ENCODE measurements around the gene SPON1.
A peak's percentile ranks its signal among the peaks of the same experiment; 100 is the strongest.
"Not testable (repeated sequence)": the region's sequence is repeated elsewhere in the genome, so short reads cannot be mapped to it uniquely, and the experiment has no call there.

Gene SPON1

DNA sequence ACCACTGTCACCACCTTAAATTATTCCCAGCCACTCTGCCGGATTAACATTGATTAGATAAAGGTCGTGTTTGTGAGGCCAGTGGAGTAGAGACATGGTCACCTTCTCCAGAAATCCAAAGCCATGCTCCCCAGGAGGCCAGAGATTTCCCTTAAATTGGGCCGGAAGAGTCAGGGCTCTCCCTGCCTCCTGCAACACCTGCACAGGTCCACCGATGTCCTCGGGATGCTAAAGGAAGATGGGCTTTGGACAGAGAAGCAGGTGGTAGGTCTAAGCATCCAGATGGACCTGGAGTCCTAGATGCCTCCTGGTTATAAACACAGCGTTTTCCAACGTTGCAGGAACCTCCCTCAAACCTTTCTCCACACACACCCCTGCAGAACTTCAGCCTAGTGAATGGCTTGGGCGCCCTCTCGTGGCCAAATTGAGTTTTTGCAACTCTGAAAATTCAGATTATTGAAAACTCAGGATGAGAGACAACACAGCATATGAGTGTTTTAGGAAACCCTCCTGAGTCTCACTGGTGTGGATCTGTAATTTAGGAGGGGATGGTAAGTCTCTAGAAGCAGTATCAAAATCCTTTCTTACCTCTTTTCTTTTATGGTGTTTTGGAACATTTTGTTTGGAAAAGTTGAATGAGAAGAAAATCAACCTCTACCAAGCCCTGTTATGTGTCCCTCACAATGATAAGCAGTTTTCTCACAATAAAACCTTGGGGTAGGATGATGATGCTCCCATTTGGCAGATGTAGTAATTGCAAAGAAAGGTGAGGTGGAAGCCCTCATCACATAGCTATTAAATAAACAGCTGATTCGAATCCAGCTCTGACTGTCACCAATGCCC lies 286.8 kb downstream of the SPON1 start:
- no peaks in the 10 kb centered on the region; the same call in 1 of the 2 replicates for H3K27me3 ChIP-seq (ENCODE audit: insufficient read depth, low read length)
- no peak overlapping the region for H3K4me2 ChIP-seq (ENCODE audit: low read length)
- H3F3A ChIP-seq (ENCODE audit: insufficient read depth, low read length): no peaks in the 10 kb centered on the region
- H3K9me2 ChIP-seq (ENCODE audit: low read depth, low read length): no peaks in the 10 kb centered on the region
- no peak overlapping the region for H3K4me3 ChIP-seq (ENCODE audit: low read depth, low read length, poor library complexity, severe bottlenecking)
- H3K9ac ChIP-seq (ENCODE audit: low read length): no peak overlapping the region
- H3K36me3 ChIP-seq (ENCODE audit: insufficient read depth, low read length): no peaks in the 10 kb centered on the region
- H3K4me1 ChIP-seq (ENCODE audit: insufficient read depth, low read length, severe bottlenecking): no peaks in the 10 kb centered on the region
- no peak overlapping the region for H3K27ac ChIP-seq (ENCODE audit: low read depth, low read length, poor library complexity, severe bottlenecking)
- no peak overlapping the region for H2AFZ ChIP-seq (ENCODE audit: low read length)
- TF ChIP-seq, protein P1, sequence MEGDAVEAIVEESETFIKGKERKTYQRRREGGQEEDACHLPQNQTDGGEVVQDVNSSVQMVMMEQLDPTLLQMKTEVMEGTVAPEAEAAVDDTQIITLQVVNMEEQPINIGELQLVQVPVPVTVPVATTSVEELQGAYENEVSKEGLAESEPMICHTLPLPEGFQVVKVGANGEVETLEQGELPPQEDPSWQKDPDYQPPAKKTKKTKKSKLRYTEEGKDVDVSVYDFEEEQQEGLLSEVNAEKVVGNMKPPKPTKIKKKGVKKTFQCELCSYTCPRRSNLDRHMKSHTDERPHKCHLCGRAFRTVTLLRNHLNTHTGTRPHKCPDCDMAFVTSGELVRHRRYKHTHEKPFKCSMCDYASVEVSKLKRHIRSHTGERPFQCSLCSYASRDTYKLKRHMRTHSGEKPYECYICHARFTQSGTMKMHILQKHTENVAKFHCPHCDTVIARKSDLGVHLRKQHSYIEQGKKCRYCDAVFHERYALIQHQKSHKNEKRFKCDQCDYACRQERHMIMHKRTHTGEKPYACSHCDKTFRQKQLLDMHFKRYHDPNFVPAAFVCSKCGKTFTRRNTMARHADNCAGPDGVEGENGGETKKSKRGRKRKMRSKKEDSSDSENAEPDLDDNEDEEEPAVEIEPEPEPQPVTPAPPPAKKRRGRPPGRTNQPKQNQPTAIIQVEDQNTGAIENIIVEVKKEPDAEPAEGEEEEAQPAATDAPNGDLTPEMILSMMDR (IDR thresholded peaks at IDR 0.05; ENCODE audit: low read length): peak; percentile 90
- TF ChIP-seq EZH2 (IDR thresholded peaks at IDR 0.05; ENCODE audit: borderline replicate concordance, low read length): no peak
- H4K20me1 ChIP-seq (ENCODE audit: insufficient read depth, low read length): no peaks in the 10 kb centered on the region
- H3K79me2 ChIP-seq (ENCODE audit: insufficient read depth, low read length): no peaks in the 10 kb centered on the region
- no peaks in the 10 kb centered on the region for H3K9me3 ChIP-seq (ENCODE audit: low read length)

DNA sequence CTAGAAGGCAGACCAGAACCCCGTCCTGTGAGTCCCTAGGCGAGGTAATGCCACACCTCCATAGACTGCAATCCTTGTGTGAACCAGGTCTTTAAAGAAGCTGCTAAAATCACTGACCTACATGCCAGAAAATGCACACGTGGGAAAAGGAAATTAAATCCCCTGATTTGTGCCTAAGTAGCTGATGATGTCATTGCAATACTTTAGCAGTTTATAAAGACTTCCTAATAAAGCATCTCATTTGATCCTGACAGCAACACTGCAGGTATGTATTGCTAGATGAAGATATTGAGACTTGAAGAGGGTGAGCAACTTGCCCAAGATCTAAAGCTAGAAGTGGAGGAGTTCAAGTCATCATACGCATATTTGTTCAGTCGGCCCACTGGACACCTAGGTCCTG lies 289.2 kb downstream of the SPON1 start:
- Histone ChIP-seq H3K4me2 (ENCODE audit: low read length) (no peak overlapping the region), H3K9ac (ENCODE audit: low read length) (no peak overlapping the region), H3K27me3 (ENCODE audit: insufficient read depth, low read length) (no peaks in the 10 kb centered on the region; the same call in 1 of the 2 replicates), H4K20me1 (ENCODE audit: insufficient read depth, low read length) (no peaks in the 10 kb centered on the region), H3K27ac (ENCODE audit: low read depth, low read length, poor library complexity, severe bottlenecking) (no peak overlapping the region), H2AFZ (ENCODE audit: low read length) (no peak overlapping the region), H3F3A (ENCODE audit: insufficient read depth, low read length) (no peaks in the 10 kb centered on the region), H3K36me3 (ENCODE audit: insufficient read depth, low read length) (no peaks in the 10 kb centered on the region), H3K9me2 (ENCODE audit: low read depth, low read length) (no peaks in the 10 kb centered on the region), H3K79me2 (ENCODE audit: insufficient read depth, low read length) (no peaks in the 10 kb centered on the region), H3K9me3 (ENCODE audit: low read length) (no peaks in the 10 kb centered on the region), H3K4me1 (ENCODE audit: insufficient read depth, low read length, severe bottlenecking) (no peaks in the 10 kb centered on the region), H3K4me3 (ENCODE audit: low read depth, low read length, poor library complexity, severe bottlenecking) (no peak overlapping the region)
- TF ChIP-seq, protein P1 (IDR thresholded peaks at IDR 0.05; ENCODE audit: low read length): no peak
- TF ChIP-seq EZH2 (IDR thresholded peaks at IDR 0.05; ENCODE audit: borderline replicate concordance, low read length): no peak

DNA sequence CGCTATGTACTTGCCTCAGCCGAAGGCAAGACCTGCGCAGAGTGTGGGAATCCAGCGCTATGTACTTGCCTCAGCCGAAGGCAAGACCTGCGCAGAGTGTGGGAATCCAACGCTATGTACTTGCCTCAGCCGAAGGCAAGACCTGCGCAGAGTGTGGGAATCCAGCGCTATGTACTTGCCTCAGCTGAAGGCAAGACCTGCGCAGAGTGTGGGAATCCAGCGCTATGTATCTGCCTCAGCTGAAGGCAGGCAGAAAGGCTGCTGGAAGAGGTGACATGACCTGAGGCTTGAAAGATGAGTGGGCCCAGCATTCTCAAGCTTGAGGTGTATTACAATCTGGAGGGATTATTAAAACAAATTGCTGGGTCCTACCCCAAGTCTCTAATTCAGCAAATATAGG lies 290.0 kb downstream of the SPON1 start:
- H3K79me2 ChIP-seq (ENCODE audit: insufficient read depth, low read length); H3K4me2 ChIP-seq (ENCODE audit: low read length); H3K27me3 ChIP-seq (ENCODE audit: insufficient read depth, low read length); H3F3A ChIP-seq (ENCODE audit: insufficient read depth, low read length); H3K4me3 ChIP-seq (ENCODE audit: low read depth, low read length, poor library complexity, severe bottlenecking); H3K27ac ChIP-seq (ENCODE audit: low read depth, low read length, poor library complexity, severe bottlenecking); H4K20me1 ChIP-seq (ENCODE audit: insufficient read depth, low read length); H3K9me2 ChIP-seq (ENCODE audit: low read depth, low read length); H3K9me3 ChIP-seq (ENCODE audit: low read length); H2AFZ ChIP-seq (ENCODE audit: low read length); H3K36me3 ChIP-seq (ENCODE audit: insufficient read depth, low read length); H3K4me1 ChIP-seq (ENCODE audit: insufficient read depth, low read length, severe bottlenecking); H3K9ac ChIP-seq (ENCODE audit: low read length): not testable (repeated sequence)

DNA sequence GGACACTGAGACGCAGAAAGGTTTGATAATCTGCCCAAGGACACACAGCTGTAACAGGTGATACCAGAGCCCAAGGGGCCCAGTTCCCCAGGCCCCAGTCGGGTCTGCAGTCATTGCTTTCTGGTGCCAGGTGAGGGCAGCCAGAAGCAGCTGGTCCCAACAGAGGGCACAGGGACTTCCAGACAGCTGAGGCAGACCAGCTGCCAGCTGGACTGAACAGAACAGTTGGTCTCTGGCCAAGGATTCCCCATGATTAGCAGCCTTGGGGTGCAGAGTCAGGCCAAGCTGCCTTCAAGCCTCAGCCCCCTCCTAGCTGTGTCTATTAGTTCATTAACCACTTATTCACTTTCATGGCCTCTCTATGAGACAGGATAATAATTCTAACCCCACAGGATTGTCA lies 290.9 kb downstream of the SPON1 start:
- H3K36me3 ChIP-seq (ENCODE audit: insufficient read depth, low read length): no peaks in the 10 kb centered on the region
- TF ChIP-seq EZH2 (IDR thresholded peaks at IDR 0.05; ENCODE audit: borderline replicate concordance, low read length): no peak
- TF ChIP-seq, protein P1 (IDR thresholded peaks at IDR 0.05; ENCODE audit: low read length): no peak
- H3K79me2 ChIP-seq (ENCODE audit: insufficient read depth, low read length): no peaks in the 10 kb centered on the region
- H3K27me3 ChIP-seq (ENCODE audit: insufficient read depth, low read length): no peaks in the 10 kb centered on the region; the same call in 1 of the 2 replicates
- H3K4me1 ChIP-seq (ENCODE audit: insufficient read depth, low read length, severe bottlenecking): no peaks in the 10 kb centered on the region
- H3K27ac ChIP-seq (ENCODE audit: low read depth, low read length, poor library complexity, severe bottlenecking): no peak overlapping the region
- no peak overlapping the region for H3K9ac ChIP-seq (ENCODE audit: low read length)
- H2AFZ ChIP-seq (ENCODE audit: low read length): no peak overlapping the region
- H4K20me1 ChIP-seq (ENCODE audit: insufficient read depth, low read length): no peaks in the 10 kb centered on the region
- no peaks in the 10 kb centered on the region for H3K9me2 ChIP-seq (ENCODE audit: low read depth, low read length)
- H3K4me3 ChIP-seq (ENCODE audit: low read depth, low read length, poor library complexity, severe bottlenecking): no peak overlapping the region
- no peaks in the 10 kb centered on the region for H3F3A ChIP-seq (ENCODE audit: insufficient read depth, low read length)
- H3K4me2 ChIP-seq (ENCODE audit: low read length): no peak overlapping the region
- no peaks in the 10 kb centered on the region for H3K9me3 ChIP-seq (ENCODE audit: low read length)

Measured in OCI-LY1 (cell line).